ENCODE results near the gene HDAC4.

The HDAC4 gene

DNA sequence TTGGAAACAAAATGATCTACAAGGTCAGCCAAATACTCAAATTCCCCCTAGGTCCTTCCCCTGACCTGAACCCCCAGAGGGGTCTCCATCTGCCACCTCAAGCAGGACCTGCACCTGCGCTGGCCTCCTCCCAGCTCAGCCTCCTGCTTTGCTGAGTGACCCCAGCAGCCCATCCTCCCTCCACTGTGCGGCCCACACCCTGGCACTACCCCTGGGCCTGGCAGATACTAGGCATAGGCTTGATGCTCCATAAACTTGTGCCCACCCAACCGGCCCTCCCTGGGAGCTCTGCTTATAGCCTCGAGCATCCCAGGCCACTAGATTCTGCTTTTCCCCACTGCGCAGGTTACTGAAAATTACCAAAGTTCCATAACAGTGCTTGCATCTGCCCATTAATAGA, 156.2 kb downstream of the HDAC4 start:
- no peak for DNase-seq (ENCODE audit: low read depth in 2 of 2, low spot score in 1 of 2)

DNA sequence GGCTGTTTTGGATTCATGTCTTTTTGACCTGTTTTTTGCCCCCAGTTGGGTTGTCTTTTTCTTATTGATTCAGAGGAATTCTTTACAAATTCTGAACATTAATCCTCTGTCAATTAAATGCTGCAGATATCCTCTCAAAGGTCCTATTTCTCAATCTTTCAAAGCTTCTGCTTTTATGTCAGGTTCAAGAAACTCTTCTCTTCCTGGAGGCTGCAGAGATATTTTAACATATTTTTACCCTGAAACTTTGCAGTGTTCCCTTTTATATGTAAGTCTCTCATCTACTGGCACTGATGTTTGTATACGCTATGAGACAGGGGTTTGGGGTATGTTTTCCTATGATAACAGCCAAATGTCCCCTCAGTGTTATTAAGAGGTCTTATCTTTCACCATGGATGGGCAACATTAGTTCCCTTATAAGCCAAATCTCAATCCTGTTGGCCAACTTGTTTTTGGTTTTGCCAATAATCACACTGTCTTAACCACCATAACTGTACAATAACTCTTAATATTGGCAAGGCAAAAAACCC, 159.3 kb downstream of the HDAC4 start:
- no peak for DNase-seq (ENCODE audit: low read depth in 2 of 2, low spot score in 1 of 2)

DNA sequence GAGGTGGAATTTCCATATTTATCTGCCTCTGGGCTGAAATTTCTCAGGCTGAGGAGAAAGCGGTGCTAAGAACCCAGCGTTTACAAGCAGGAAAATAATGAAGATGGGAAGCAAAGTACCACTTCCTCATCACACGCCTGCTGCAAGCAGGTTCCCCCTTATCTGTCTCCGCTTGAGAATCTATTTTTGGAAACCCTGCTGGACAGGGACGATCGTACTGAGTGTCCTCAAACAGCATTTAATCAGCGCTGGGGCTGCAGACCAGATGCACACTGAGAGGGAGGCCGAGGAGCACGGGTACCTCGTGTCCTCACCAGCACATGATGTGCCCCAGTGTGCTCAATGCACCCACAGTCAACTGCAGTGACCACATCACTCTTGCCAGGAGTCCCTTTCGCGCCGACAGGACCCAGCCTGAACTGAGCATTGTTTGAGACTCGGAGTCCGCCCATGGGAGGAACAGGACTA, 160.4 kb downstream of the HDAC4 start:
- DNase-seq (ENCODE audit: low read depth in 2 of 2, low spot score in 1 of 2): no peak

DNA sequence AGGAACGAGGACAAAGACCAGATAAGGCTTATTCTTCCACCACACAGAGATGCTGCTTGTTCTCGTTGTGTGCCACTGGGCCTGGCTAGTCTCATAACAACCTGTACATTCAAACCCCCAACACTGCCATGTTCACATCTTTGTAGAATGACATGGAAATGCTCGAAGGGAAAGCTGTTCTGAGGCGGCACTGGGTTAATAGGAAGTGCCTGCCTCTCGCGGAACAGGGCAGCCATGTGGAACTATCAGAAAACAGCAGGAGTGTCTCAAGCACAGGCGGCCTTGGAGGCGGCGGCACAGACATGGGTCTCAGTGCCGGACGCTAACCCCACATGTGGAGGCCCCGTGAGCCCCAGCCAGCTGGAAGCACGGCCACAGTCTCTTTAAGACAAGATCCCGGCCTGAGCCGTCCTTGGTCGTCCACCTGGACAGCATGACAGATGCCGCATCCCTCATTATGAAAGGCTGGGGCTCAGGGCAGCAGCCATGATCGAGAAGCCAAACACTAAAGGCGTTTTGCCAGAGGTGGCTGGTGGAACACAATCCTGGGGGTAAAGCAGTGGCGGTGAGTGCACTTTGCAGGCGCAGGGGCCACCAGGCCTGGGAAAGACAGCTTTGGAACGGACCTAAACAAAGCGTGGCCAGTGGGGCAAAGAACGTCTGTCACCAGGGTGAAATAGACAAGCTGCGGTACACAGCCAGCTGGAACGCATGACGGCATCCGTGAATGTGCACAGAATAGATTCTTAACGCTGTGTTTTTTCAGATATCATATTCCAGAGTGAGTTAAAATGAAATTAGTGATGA, 161.0 kb downstream of the HDAC4 start:
- DNase-seq (ENCODE audit: low read depth in 2 of 2, low spot score in 1 of 2): no peak

DNA sequence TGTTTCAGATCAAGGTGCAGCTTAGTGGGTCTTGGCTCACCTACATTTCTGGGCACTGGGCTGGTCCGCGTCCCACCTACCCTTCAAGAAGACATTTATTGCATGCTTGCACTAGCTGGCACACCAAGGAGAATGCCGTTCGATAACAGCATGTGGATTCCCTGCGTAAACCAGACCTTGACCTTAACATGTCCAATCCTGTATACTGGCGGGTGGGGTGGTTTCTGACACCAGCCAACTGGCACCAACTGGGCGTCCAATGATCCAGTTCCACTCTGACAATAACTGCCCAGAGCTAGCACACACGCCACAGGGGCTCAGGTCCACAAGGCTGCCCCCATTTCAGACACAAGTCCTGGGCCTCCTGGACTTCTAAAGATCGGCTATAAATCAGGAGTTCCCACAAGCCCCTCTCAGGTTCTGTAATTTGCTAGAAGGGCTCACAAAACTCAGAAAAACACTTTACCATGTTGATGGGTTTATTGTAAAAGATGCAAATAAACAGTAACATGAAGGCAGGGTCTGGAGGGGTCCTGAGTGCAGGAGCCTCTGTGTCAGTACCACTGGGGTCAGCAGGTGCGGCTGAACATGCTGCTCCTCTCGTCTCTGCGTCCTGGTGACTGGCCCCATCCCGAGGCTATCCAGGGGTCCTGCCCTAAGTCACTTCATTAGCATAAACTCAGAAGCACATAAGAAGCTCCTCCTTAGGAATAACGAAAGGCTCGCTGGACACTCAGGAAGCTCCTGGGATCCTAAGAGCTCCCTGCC, 161.8 kb downstream of the HDAC4 start:
- no peak for DNase-seq (ENCODE audit: low read depth in 2 of 2, low spot score in 1 of 2)

DNA sequence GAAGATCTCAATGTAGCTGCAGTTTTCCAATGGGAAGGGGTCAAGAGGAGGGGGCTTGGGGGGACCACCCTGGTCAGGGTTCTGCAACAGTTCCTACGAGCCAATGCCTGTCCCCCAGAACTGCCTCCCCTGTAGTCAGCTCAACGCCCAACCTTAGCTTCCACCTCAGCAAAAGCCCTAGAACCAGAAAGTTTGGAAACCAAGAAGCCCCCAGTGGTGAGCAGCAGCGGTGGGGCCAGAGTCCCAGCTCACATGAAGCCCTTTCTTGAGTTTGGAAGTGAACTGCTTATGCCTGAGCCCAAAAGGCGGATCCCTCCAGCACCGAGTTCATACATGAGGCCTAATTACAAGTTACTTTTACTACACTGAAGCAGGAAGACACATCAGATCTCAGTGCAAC, 162.4 kb downstream of the HDAC4 start:
- DNase-seq (ENCODE audit: low read depth in 2 of 2, low spot score in 1 of 2): no peak

DNA sequence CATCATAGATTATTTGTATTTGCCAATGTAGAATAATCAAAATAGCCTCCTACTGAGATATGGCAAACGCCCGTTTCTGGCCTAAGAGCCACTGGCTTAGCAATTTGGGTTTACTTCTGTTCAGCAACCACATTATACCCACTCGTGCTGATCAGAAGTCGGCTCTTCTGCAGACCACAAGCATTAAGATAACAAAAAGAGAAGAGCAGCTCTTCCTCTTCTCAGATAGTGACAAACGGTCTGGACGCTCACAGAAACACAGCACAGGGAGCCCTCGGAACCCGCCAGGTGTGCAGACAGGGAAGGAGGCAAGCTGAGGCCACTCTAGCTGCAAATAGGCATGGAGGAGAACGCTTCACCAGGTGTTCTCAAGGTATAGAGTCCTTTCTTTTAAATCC, 164.0 kb downstream of the HDAC4 start:
- no peak for DNase-seq (ENCODE audit: low read depth in 2 of 2, low spot score in 1 of 2)

DNA sequence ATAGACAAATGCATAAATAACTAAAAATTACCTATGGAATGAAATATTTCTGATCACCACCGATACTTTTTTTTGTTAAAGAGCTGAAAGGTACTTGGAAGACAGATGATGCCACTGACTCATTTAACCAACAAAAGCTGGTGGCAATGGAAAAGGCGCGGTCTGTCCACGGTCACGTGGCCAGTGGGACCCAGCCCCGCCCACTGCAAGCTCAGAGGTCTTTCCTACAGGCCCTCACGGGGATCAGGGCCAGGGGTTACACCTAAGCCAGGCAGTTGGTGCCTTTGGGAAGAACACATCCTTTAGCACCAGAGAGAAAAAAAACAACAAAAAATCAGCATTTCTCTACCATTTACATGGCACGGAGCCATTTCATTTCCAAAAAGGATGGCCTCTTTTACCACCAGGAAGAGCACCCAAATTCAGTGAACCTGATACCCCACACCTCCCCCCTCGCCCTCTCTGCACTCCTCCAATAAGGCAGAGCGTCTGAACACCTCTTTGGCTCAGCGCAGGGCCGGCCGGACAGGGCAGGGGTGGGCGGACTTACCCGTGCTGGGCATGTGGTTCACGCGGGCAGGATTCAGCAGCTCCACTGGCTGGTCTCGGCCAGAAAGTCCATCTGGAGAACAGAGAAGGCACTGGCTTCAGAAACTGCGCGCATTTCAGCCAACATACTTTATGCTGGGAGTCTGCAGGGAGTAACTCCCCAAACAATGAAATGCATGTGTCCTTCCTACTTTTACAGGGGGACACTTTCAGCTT, 164.6 kb downstream of the HDAC4 start:
- DNase-seq (ENCODE audit: low read depth in 2 of 2, low spot score in 1 of 2): no peak

DNA sequence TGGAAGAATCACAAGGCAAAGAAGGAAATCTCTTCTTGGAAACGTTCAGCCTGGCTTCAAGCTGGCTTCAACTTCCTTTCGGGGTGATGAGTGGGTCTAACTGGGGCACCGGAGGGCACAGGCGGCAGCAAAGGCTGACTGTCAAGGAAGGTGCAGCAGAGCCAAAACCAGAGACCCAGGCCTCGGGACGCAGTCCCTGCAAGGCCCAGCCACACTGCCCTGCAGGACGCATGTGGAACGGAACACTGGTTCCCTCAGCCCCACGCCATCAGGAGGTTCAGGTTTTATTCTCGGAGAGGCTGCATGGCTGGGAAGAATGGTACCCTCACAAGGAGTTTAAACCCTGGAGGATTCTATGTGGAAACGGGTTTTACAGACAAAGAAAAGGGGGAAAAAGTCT, 165.5 kb downstream of the HDAC4 start:
- no peak for DNase-seq (ENCODE audit: low read depth in 2 of 2, low spot score in 1 of 2)

DNA sequence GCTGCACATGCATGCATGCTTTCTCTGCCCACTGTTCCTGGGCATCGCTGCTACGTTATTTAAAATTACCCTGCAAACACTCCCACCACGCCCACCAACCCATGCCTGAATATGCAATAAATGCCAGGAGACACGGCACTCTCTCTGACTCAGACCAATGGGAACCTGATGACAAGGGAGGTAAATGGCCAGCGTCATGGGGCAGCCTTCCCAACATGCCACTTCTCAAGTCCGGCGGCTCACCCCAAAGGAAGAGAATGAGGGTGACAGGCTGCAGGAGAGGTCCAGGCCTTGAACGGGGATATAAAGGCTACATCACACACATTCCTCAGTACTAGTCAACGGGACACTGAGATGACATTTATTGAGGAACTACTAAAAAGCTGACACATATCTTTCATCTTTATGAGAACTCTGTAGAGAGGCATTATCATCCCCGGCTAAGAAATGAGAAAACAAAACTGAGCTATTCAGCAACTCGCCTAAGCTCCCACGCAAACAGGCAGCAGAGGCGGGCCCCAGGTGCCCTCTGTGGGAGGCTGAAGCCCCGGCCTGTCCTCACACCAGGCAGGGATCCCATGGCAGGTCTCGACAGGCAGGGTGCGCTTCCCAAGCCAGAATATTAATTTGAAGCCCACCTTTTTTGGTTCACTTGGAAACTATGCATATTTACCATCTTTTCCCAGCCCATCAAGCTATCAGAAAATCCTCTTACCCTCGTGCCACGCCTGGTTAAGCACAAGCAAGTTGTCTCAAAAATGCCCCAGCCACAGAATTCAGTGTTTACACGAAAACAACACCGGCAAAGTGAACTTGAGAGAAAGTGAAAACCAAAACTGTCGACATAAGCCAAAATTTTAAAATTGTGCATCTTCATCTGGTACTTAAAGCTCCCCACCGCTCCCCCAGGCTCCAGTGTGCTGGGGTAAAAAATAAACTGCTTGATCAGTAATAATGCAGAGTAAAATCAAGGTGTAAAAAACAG, 166.3 kb downstream of the HDAC4 start:
- no peak for DNase-seq (ENCODE audit: low read depth in 2 of 2, low spot score in 1 of 2)

DNA sequence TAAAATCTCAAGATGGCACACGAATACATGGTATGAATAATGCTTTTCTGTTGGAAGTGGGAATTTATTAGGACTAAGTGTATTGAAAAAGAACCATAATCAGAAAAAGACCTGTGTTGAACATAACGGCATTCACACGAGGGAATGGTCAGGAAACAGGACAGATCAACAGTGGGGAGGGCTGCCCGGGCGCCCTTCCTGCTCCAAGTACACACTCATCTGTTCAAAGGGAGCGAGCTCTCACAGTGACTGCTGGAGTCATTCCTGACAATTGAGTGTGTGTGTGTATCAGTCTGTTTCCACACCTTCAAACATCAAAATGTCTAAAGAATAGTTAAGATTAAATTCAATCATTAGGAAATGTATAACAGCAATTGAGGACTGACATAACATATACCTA, 167.2 kb downstream of the HDAC4 start:
- no peak for DNase-seq (ENCODE audit: low read depth in 2 of 2, low spot score in 1 of 2)

DNA sequence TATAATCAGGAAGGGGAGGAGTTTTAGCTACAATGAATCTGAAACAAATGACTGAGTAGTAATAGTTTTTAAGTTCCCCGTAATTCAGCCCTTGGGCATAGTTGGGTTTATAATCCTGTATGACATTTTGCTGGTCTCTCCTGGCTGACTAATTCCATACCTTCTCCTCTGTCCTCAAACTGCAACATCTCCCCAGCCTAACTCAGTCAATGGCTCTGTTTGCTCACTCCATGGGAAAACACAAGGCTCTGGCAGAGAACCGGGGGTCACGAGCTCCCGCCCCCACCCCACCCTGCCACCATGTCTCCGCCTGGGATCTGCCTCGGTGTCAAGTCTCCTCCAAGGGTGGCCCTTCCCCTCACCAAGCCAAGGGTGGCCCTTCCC, 168.6 kb downstream of the HDAC4 start:
- DNase-seq (ENCODE audit: low read depth in 2 of 2, low spot score in 1 of 2): no peak

DNA sequence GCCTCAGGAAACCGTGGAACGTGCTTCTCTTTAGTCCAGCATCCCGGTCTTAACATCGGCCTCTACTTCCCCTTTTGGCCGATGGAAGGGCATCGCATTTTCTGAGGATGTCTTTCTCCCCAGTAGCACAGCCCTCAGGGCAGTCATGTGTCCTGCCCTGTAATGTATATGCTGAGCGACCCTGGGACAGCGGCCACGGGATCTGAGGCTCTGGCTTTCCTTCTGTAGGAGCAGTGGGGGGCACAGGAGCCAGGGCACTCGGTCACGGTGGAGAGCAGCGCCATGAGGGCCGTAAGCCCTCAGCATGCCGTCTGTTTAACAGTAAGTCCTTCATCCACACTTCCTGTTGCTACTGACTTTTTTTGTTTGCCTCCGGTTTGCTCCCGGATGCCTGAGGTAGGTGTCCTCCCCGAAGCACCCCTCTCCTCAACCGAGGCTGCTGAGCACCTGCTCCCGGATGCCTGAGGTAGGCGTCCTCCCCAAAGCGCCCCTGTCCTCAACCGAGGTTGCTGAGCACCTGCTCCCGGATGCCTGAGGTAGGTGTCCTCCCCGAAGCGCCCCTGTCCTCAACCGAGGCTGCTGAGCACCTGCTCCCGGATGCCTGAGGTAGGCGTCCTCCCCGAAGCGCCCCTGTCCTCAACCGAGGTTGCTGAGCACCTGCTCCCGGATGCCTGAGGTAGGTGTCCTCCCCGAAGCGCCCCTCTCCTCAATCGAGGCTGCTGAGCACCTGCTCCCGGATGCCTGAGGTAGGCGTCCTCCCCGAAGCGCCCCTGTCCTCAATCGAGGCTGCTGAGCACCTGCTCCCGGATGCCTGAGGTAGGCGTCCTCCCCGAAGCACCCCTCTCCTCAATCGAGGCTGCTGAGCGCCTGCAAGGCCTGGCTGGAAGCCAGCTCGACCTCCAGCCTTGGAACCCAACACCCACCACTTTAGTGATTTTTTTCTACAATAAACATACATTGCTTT, 169.3 kb downstream of the HDAC4 start:
- no peak for DNase-seq (ENCODE audit: low read depth in 2 of 2, low spot score in 1 of 2)

DNA sequence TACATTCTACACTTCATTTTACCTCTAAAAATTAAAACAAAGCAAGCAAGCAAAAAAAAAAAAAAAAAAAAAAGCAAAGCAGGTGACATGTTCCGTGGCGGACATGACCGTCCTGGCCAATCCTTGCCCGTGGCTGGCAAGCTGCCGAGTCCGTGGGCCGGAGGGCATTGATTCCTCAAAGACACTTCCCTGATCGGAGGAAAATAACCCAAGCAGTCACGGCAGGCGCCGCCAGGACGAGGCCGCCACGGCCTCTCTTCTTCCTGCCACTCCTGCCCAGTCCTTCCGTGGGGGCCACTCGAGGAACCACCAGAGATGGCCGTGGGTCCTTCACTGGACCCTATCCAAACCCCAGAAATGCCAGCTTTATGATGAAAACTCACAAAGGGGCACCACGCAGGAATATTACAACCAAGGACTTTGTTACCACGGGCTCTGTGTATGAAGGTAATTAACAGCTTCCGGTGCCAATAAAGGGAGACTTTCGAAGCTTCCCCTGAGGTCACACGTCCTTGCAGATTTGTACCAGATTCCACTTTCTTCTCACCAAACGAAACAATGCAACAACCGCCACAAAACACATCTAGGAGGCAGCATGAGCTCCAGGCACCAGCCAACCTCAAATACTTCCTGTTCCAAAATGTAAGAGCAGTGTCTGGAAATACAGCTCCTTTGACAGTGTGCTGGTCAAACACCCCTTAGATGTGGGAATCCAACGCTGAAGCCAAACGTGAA, 170.3 kb downstream of the HDAC4 start:
- no peak for DNase-seq (ENCODE audit: low read depth in 2 of 2, low spot score in 1 of 2)

DNA sequence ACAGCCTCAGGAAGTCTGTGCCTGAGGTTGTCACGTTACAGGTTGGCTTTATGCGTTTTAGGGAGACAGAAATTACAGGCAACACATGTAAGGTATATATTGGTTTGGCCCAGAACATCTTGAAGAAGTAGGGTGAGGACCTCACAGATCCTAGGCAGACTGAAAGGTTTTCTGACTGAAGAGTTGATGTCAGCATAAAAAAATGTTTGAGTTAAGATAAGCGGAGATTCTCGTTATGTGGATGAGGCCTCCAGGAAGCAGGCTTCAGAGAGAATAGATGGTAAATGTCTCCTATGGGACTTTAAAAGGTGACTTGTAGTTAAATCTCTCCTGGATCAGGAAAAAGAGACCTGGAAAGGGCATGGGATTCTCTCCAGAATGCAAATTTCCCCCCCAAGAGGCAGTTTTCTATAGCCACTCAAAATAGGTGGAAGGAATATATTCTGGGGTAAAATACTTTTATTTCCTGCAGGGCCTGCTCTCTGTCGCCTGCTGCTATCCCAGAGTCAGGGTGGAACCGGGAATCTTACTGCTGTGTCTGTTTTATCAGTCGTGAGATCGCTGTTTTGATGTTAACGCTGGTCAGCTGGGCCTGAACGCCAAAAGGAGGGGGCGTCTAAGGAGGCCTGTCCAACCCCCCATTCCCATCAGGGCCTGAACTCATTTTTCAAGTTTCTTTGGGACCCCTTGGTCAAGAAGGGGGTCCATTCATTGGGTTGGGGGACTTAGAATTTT, 171.1 kb downstream of the HDAC4 start:
- DNase-seq (ENCODE audit: low read depth in 2 of 2, low spot score in 1 of 2): no peak

DNA sequence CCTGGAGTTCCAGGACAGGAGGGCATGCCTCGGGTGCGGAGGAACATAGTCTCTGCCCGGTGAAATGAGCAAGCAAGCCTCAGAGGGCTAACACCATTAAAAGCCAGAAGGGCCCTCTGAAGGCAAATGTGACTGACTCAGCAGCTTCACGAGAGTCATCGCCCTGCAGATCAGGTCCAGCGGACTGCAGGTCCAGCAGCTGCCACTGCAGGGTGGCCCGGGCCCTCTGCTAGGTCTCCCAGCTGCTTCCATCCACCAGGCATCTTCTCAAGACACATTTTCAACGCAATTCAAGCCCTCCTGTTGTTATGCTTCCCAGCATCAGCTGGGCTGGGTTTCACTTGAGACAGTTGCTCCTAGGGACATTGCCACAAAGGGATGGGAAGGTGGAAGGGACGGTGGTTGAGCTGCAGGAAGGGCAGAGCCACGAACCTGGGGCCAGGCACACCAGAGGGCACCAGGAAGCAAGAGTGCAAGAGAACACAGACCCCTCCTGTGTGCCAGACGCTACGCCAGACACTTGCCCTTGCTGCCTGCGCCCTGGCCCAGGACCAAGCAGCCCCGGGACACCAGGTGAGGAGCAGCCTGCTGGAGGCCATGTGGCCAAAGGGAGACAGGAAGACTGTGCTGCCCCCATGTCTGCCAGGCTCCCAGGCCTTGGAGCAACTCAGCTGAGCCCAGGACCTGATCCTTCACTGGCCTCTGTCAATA, 173.0 kb downstream of the HDAC4 start:
- no peak for DNase-seq (ENCODE audit: low read depth in 2 of 2, low spot score in 1 of 2)
